ENCODE data around the gene STX19. TPM values are rescaled to one million over a fixed set of nuclear protein-coding genes. Genes with fewer than 3 reads are reported as not detected.

The STX19 gene
- total RNA-seq, 1 donor from 2014 or later, result not detected

DNA sequence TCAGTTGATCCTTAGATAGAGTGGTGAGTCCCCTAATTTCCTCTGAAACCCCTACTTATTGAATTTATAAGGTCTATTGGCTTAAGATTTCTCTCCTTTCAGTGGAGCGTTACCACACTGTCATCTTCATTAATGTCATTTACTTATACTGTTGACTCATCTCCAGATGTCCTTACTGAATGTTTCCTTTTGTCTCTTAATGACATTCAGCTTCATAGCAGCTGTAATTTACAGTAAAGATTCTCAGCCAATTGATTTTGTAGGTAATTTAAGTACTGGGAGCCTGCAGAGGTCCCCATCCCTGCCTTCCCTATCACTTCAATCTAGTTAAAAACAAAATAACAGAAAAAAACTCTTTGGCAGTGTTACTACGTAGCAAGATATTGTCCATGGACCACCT lies 18.8 kb downstream of the STX19 start:
- Mint-ChIP-seq H3K9me3 (peaks cover 6% of the 10 kb centered on the region), H3K4me3 (no peak overlapping the region), H3K27ac (no peak overlapping the region), H3K36me3 (ENCODE audit: low read depth) (peaks cover 6% of the 10 kb centered on the region), H3K27me3 (no peaks in the 10 kb centered on the region), H3K4me1 (peaks cover 35% of the 10 kb centered on the region)
- intact Hi-C loops (cut with micrococcal nuclease), result loop anchor here (2.0 kb wide), 2 partner anchors 33 to 37 kb away; partner anchors contain the start of gene PROS1
- DNase-seq, result no peak

DNA sequence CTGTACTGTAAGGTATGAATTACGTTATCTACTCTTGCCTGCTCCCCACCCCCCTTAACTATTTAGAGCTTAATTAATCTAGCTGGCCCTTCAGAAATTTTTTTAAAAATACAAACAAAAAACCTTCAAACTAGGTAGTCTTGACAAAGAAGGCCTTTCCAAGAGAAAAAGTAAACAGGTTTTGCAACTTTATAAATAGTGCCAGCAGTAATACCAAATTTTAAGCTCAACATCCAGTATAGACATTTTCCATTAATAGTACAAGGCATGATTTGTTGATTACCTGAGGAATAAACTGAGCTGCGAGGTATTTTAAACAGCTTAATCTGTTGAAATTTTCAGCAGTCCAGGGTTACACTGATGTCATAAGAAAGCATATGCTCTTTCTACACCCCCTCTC lies 20.1 kb downstream of the STX19 start:
- H3K4me1 Mint-ChIP-seq, result peaks cover 38% of the 10 kb centered on the region
- H3K27me3 Mint-ChIP-seq, result no peaks in the 10 kb centered on the region
- intact Hi-C loops (cut with micrococcal nuclease), result no loop called here
- H3K36me3 Mint-ChIP-seq (ENCODE audit: low read depth), result peaks cover 5% of the 10 kb centered on the region
- no peak for DNase-seq
- H3K27ac Mint-ChIP-seq, result no peak overlapping the region
- no peak overlapping the region for H3K4me3 Mint-ChIP-seq
- H3K9me3 Mint-ChIP-seq, result peaks cover 4% of the 10 kb centered on the region

DNA sequence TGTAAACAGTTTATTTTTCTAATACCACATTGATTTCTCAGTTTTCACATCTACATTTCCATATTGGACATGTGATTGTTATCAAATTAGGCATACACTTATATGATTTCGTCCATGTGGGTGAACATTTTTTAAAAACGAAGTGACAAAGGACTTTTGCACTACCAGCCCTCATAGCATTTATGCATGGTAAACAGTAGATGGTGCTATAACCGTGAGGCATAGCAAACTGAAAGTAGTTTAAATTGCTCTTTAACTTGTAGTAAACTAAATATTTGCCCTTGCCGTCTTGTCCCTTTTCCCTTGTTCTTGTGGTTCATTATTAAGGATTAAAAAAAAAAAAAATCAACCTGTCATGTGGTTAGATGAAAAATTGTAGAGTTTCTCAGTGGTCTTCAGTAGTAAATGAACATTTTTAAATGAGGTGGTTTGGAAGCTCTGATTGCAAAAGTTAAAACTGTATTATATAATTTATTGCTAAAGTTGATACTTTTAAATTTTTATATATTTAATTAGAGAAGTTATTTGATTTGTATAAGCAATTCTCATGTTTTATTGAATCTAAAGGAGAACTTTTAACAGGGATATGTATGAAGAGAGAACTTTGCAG lies 24.0 kb downstream of the STX19 start:
- peak overlapping the region; percentile 67 for H3K4me3 Mint-ChIP-seq
- H3K36me3 Mint-ChIP-seq (ENCODE audit: low read depth), result peaks cover 2% of the 10 kb centered on the region
- H3K27ac Mint-ChIP-seq, result no peak overlapping the region
- H3K27me3 Mint-ChIP-seq, result no peaks in the 10 kb centered on the region
- H3K4me1 Mint-ChIP-seq, result peaks cover 16% of the 10 kb centered on the region
- no peaks in the 10 kb centered on the region for H3K9me3 Mint-ChIP-seq
- DNase-seq, result peak; percentile 75
- intact Hi-C loops (cut with micrococcal nuclease), result loop anchor here (1.0 to 2.0 kb wide), 2 partner anchors 65 to 244 kb away; no protein-coding TSS in a partner anchor

DNA sequence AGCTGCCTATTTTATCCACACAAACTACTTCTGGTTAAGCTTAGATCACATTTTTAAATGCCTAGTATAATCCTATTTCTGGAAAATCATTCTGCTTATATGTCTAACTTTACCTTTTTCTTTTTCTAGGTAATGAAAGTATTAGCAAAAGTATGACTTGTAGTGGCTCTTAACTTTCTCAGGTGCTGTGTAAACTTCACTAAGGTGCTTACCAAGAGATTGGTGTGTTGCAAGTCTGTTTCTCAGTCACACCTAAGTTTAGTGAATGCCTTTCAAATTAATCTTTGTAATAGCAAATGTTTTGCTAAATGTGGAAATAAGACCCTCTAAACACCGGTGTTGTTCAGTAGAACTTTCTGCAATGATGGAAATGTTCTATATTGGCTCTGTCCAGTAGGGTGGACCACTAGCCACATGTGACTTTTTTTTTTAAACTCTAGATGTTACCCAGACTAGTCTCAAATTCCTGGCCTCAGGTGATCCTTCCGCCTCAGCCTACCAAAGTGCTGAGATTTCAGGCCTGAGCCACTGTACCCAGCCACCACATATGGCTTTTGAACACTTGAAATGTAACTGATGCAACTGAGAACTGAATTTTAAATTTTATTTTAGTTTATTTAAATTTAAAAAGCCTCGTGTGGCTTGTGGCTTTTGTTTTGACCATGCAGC lies 26.4 kb downstream of the STX19 start:
- Mint-ChIP-seq H3K27ac (no peak overlapping the region), H3K27me3 (no peaks in the 10 kb centered on the region), H3K4me1 (peaks cover 9% of the 10 kb centered on the region), H3K36me3 (ENCODE audit: low read depth) (no peaks in the 10 kb centered on the region), H3K4me3 (no peak overlapping the region), H3K9me3 (no peaks in the 10 kb centered on the region)
- intact Hi-C loops (cut with micrococcal nuclease), result loop anchor here (2.0 kb wide), 1 partner anchor 19 kb away; no protein-coding TSS in a partner anchor
- DNase-seq, result no peak

DNA sequence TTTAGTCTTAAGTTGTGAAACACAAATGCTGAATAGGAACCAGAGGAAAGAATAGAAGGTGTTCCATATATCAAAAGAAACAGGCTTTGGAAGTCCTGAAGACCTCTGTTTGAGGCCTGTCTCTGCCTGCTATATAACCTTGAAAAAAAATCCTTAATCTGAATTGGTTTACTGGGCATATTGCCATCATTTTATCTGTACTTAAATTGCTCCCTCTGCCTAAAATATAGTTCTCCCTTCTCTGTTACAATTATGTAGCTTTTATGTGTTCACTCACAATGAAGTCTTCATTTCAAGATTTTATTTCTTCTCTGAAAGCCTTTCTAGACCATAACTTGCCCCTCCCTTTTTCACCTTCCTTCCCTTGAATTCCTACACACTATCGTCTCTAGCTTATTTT lies 27.2 kb downstream of the STX19 start:
- no peak overlapping the region for H3K27ac Mint-ChIP-seq
- H3K27me3 Mint-ChIP-seq, result no peaks in the 10 kb centered on the region
- H3K4me3 Mint-ChIP-seq, result no peak overlapping the region
- intact Hi-C loops (cut with micrococcal nuclease), result no loop called here
- DNase-seq, result no peak
- H3K9me3 Mint-ChIP-seq, result no peaks in the 10 kb centered on the region
- H3K36me3 Mint-ChIP-seq (ENCODE audit: low read depth), result peaks cover 1% of the 10 kb centered on the region
- peaks cover 7% of the 10 kb centered on the region for H3K4me1 Mint-ChIP-seq

DNA sequence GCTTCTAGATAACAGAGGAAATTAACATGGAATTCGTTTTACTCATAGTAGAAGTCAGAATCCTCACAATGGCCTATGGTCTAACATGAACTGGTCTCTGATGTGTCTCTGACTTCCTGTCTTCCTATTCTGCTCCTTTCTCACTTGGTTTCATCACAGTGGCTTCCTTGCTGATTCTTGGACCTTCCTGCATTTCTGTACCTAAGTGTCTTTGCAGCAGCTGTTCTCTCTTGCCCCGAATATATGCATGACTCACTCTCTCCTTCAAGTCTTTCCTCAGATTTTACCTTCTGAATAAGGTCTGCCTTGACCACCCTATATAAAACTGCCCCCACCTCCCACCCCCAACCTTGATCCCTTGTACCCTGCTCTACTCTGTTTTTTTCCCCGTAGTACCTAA lies 34.3 kb downstream of the STX19 start:
- Mint-ChIP-seq H3K4me1 (peaks cover 7% of the 10 kb centered on the region), H3K27me3 (no peaks in the 10 kb centered on the region), H3K27ac (no peak overlapping the region), H3K9me3 (no peaks in the 10 kb centered on the region), H3K4me3 (no peak overlapping the region), H3K36me3 (ENCODE audit: low read depth) (peaks cover 1% of the 10 kb centered on the region)
- intact Hi-C loops (cut with micrococcal nuclease), result no loop called here
- no peak for DNase-seq

DNA sequence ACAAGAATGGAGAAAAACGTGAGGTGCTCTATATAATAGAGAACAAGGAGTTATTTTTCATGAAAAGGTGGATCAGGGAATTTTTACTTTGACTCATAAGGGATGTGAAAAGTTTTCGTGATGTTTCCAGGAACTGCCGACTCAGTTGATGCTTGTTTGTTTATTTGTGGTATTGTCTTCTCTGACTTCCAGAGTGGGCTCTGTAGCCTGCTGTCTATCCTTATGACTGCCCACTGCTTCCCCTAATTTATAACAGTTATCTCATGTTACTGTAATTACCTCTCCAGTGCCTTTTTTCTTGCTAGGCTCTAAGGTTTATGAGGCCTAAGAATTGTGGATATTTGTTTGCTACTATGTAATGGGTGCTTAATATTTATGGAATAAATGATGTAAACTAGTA lies 36.2 kb downstream of the STX19 start:
- no peak for DNase-seq
- intact Hi-C loops (cut with micrococcal nuclease), result no loop called here
- Mint-ChIP-seq H3K27ac (no peak overlapping the region), H3K36me3 (ENCODE audit: low read depth) (peaks cover 1% of the 10 kb centered on the region), H3K4me3 (no peak overlapping the region), H3K9me3 (no peaks in the 10 kb centered on the region), H3K27me3 (no peaks in the 10 kb centered on the region), H3K4me1 (peaks cover 7% of the 10 kb centered on the region)

DNA sequence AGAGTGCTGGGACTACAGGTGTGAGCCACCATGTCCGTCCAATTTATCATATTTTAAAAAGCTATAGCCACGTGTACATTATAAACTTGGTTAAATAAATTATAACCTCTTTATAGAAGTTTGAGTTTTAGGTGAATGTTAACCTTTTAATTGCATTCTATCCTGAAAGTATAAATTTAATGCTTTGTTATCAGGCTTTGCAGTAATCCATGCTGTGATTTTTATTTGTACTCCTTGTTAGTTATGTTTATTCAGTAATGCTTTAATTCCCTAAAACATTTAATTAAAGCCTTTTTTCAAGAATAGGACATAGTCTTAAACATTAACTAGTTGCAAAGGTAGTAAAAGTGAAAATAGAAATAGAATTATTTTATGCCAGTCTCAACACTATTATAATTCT lies 36.8 kb downstream of the STX19 start:
- Mint-ChIP-seq H3K27me3 (no peaks in the 10 kb centered on the region), H3K4me3 (no peak overlapping the region), H3K36me3 (ENCODE audit: low read depth) (no peaks in the 10 kb centered on the region), H3K27ac (no peak overlapping the region), H3K9me3 (no peaks in the 10 kb centered on the region), H3K4me1 (peaks cover 7% of the 10 kb centered on the region)
- DNase-seq, result no peak
- intact Hi-C loops (cut with micrococcal nuclease), result no loop called here

DNA sequence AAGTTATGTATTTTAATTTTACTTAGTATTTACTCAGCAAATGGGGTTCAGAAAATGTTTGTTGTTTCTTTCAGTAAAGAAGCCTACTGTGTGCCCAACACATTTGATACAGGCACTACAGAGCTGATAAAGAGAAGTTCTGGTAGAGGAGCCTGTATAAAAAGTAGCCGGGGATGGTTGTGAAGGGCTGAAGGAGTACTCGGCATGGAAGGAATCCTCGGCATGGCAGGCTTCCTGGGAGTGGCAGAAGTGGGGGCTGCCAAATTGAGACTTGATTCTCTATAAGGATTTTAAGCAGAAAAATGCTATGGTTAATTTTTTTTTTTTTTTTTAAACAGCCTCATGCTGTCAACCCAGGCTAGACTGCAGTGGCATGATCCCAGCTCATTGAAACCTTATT lies 39.2 kb downstream of the STX19 start:
- Mint-ChIP-seq H3K4me3 (no peak overlapping the region), H3K27me3 (no peaks in the 10 kb centered on the region), H3K9me3 (no peaks in the 10 kb centered on the region), H3K27ac (no peak overlapping the region), H3K4me1 (peaks cover 7% of the 10 kb centered on the region), H3K36me3 (ENCODE audit: low read depth) (no peaks in the 10 kb centered on the region)
- intact Hi-C loops (cut with micrococcal nuclease), result no loop called here
- DNase-seq, result no peak

DNA sequence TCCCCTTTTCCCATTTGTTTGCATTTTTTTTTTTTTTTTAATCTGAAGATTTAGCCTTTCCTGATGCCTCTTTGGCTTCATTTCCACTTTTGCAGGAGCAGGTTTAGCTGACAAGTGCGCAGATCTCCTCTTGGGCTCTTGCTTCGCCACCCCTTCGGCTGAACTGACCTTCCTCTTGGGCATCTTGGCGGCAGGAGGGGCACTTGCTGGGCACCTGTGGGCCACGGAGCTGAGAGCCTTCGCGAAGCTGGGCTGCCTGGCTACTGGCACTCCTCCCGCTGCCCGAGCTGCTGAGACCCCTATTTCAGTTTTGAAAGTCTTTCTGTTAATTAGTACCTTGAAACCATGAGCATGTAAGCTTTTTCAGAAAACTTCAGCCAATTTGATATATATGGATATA lies 39.6 kb downstream of the STX19 start:
- Mint-ChIP-seq H3K27ac (no peak overlapping the region), H3K27me3 (no peaks in the 10 kb centered on the region), H3K9me3 (no peaks in the 10 kb centered on the region), H3K36me3 (ENCODE audit: low read depth) (no peaks in the 10 kb centered on the region), H3K4me3 (no peak overlapping the region), H3K4me1 (peaks cover 2% of the 10 kb centered on the region)
- DNase-seq, result no peak
- intact Hi-C loops (cut with micrococcal nuclease), result no loop called here

DNA sequence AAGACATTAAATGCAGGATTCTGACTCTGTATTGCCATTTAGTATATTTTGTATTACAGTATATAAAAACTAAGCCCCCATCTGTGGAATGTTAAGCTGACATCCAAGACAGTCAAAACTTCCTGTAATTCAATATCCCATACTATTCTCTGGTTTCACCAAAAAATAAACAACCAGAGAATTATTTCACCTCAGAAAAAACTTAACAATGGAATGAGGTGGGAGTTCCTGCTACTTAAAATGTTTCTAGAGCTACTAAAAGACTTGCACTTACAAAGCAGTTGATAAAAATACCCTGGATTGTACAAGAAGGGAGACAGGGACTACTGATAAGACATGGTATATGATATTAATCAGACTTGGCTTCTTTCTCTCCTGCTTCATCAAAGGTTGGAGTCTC lies 40.1 kb downstream of the STX19 start:
- no peaks in the 10 kb centered on the region for H3K36me3 Mint-ChIP-seq (ENCODE audit: low read depth)

DNA sequence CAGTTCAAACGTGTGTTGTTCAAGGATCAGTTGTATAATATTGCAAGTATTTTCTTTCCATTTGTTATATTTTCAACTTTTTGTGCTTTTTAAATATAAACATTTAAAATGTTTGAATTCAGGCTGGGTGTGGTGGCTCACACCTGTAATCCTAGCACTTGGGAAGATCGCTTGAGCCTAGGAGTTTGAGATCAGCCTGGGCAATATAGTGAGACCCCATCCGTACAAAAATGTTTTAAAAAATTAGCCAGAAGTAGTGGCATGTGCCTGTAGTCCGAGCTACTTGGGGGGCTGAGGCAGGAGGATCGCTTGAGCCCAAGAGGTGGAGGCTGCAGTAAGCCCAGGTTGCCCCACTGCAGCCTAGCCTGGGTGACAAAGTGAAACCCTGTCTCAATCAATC lies 43.8 kb downstream of the STX19 start:
- H3K4me1 Mint-ChIP-seq, result peaks cover 13% of the 10 kb centered on the region
- intact Hi-C loops (cut with micrococcal nuclease), result no loop called here
- H3K36me3 Mint-ChIP-seq (ENCODE audit: low read depth), result no peaks in the 10 kb centered on the region
- no peaks in the 10 kb centered on the region for H3K27me3 Mint-ChIP-seq
- DNase-seq, result no peak
- H3K9me3 Mint-ChIP-seq, result no peaks in the 10 kb centered on the region
- no peak overlapping the region for H3K4me3 Mint-ChIP-seq
- H3K27ac Mint-ChIP-seq, result no peak overlapping the region

More for the DNA sequence above, 40.1 kb downstream of the STX19 start:
- Mint-ChIP-seq H3K9me3 (no peaks in the 10 kb centered on the region), H3K27me3 (no peaks in the 10 kb centered on the region), H3K4me1 (peaks cover 2% of the 10 kb centered on the region), H3K27ac (no peak overlapping the region), H3K4me3 (no peak overlapping the region)
- intact Hi-C loops (cut with micrococcal nuclease), result no loop called here
- DNase-seq, result no peak

DNA sequence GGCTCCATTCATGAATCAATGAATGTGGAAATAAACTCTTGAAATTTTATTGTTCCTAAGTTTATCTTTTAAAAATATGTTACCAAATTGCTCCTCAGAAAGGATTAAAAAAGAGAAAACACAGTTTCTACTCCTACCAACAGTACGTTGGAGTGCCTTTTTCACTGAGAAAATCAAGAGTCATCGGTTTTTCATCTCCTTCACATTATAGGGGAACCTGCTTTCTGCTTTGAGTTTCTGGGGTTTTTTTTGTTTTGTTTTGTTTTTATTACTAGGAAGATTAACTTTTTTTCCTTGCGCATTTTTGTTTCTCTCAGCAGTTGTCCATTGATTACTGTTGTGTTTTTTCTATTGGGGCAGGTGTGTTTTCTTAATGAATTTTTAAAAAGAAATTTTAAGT lies 45.0 kb downstream of the STX19 start:
- Mint-ChIP-seq H3K27me3 (no peaks in the 10 kb centered on the region), H3K9me3 (no peaks in the 10 kb centered on the region), H3K4me3 (no peak overlapping the region), H3K36me3 (ENCODE audit: low read depth) (no peaks in the 10 kb centered on the region), H3K27ac (no peak overlapping the region), H3K4me1 (peaks cover 16% of the 10 kb centered on the region)
- no peak for DNase-seq
- intact Hi-C loops (cut with micrococcal nuclease), result loop anchor here (2.0 kb wide), 1 partner anchor 19 kb away; no protein-coding TSS in a partner anchor

DNA sequence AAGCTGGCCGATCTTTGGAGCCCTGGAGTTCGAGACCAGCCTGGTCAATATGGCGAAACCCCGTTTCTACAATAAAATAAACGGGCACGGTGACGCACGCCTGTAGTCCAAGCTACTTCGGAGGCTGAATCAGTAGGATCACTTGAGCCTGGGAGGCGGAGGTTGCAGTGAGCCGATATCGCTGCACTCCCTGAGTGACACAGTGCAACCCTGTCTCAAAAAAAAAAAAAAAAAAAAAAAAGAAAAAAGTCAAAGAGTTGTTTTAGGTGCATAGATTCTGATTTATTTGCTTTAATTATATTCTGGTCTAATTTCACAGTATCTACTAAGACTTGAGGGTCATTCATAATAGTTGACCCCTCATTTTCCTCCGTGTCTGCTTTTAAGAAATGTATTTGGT lies 46.7 kb downstream of the STX19 start:
- peak overlapping the region; percentile 2 for H3K4me3 Mint-ChIP-seq
- no peak overlapping the region for H3K27ac Mint-ChIP-seq

More for the DNA sequence above, 46.7 kb downstream of the STX19 start:
- no peaks in the 10 kb centered on the region for H3K27me3 Mint-ChIP-seq
- no peaks in the 10 kb centered on the region for H3K9me3 Mint-ChIP-seq
- peaks cover 19% of the 10 kb centered on the region for H3K4me1 Mint-ChIP-seq
- H3K36me3 Mint-ChIP-seq (ENCODE audit: low read depth), result no peaks in the 10 kb centered on the region
- DNase-seq, result no peak
- intact Hi-C loops (cut with micrococcal nuclease), result loop anchor here (2.0 kb wide), 1 partner anchor 21 kb away; no protein-coding TSS in a partner anchor

Data from activated CD4-positive, alpha-beta T cell treated with anti-CD3 and anti-CD28 coated beads, Interleukin-2, amount 10 ng/mL, durations not matched to agents 24 days and 14 days (primary cell).